ENCODE data around the gene GTF2IRD1.

Gene GTF2IRD1

DNA sequence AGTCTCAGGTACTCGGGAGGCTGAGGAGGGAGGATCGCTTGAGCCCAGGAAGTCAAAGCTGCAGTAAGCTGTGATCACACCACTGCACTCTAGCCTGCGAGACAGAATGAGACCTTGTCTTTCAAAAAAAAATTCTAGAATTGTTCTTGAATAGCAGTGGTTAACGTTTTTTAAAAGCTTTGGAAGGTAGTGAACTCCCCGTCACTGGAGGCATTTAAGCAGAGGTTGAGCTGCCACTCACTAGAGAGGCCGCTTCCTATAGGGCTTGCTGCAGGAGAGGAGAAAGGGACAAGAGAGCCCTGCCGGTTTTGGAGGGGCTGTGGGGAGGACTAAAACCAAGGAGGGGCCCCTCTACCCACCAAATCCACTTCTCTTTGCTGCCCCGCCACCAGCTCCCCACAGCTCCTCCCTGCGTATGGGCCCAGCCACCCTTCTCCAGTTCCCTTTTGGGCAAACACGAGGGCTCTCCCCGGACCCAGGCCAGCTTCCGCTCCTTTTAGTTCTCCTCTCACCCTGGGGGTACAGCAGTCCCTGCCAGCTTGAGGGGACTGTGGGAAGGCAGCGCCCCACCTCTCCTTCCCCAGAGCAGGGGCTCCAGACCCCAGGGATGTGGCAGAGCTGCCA is 116.9 kb downstream of the GTF2IRD1 start:
- TF ChIP-seq CTCF (IDR thresholded peaks at IDR 0.05) = no peak

DNA sequence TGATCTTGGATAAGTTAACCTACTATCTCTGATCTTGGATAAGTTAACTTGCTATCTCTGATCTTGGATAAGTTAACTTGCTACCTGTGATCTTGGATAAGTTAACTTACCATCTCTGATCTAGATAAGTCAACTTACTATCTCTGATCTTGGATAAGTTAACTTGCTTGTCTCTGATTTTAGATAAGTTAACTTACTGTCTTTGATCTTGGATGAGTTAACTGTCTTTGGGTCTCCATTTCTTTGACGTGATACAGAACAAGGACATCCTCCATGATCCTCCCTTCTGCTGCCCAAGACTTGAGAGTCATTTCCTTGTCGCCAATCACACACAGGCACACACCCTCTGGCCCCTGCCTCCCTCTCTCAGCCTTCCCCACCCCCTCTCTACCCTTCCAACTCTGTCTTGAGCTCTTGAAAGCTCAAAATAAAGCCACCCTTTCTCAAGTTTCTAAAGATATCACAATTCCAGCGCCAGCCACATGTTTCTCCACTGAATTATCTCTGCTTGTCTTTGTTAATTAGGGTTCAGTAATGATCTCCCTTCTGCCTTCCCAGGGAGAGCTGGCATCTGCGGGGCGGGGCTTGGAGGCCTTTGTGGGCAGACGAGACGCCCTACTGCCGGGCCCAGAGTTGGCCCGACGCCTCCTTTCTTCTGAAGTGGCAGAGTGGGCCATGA is 118.7 kb downstream of the GTF2IRD1 start:
- no peak for TF ChIP-seq CTCF (IDR thresholded peaks at IDR 0.05)

GRCh38 chr7:74573512-74573911 is 119.8 kb downstream of the GTF2IRD1 start:
- no peak for TF ChIP-seq CTCF (IDR thresholded peaks at IDR 0.05)

GRCh38 chr7:74575083-74575784 is 121.5 kb downstream of the GTF2IRD1 start:
- no peak for TF ChIP-seq CTCF (IDR thresholded peaks at IDR 0.05)

- TF ChIP-seq CTCF (IDR thresholded peaks at IDR 0.05) = no peak
Measured at GRCh38 chr7:74575811-74576210, 122.1 kb downstream of the GTF2IRD1 start.

DNA sequence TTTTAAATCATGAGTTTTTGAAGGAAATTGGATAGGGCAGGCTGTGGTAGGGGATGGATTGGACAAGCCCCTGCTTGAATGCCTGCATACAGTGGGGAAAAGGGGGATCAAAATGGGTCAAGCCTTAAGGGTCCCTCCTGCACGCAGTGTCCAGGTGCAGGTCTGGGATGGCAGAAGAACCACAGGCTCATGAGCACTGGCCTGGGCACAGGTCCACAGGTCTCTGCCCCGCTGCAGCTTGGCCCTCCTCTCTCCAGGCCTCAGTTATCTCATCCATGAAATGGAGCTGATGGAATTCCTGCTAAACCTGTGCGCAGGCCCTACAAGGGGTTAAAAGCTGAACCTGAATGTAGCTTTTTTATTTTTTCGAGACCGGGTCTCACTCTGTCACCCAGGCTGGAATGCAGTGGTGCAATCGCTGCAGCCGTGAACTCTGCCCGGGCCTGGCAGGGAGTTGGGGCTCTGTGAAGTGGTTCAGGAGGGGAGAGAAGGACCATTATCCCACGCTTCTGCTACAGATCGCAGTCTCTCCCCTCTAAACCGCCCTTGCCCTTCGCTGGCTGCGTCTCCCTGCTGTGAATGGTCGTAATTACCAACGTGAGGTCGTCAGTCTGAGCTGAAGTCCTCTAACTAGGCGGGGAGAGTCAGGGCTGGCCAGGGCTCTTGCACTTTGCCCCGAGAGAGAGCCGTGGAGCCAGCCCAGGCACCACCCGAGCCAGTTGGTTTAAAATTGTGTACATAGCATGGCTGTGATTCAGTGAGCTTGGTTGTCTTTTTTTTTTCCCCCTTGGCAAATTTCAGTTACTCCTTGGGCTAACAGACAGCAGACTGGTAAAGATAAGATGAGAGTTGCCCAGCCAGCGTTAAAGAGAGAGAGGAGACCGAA is 126.3 kb downstream of the GTF2IRD1 start:
- no peak for TF ChIP-seq CTCF (IDR thresholded peaks at IDR 0.05)

- TF ChIP-seq CTCF (IDR thresholded peaks at IDR 0.05) = no peak
Measured at GRCh38 chr7:74581916-74582440, 128.3 kb downstream of the GTF2IRD1 start.

All from LNCAP (cell line).